IMR-90 (cell line): ENCODE results near the gene SOX12.
A peak's percentile ranks its signal among the peaks of the same experiment; 100 is the strongest.

Experiments used
- BHLHE40 ChIP-seq: fragments of 150-350 bp; IDR thresholded peaks from 2 replicates; pipeline ENCODE4 v1.6.1; 2016; ENCODE audit warnings: mild to moderate bottlenecking, low read depth, low read length
- CEBPB ChIP-seq: IDR thresholded peaks from 2 replicates; pipeline ENCODE4 v1.6.1; 2012; ENCODE audit warnings: low read depth, low read length, improper control_type of control experiment
- CHD1 ChIP-seq: IDR thresholded peaks from 2 replicates; pipeline ENCODE4 v1.6.1; 2012; ENCODE audit warnings: low read depth, low read length, improper control_type of control experiment
- CTCF ChIP-seq: conservative IDR thresholded peaks from 2 replicates; pipeline ENCODE4 v1.5.1; 2012; ENCODE audit warnings: mild to moderate bottlenecking, low read depth, low read length, improper control_type of control experiment
- FOS ChIP-seq: fragments of 150-350 bp; IDR thresholded peaks from 2 replicates; pipeline ENCODE4 v1.6.1; 2016; ENCODE audit warnings: low read depth, low read length
- MAFK ChIP-seq: IDR thresholded peaks from 2 replicates; pipeline ENCODE4 v1.6.1; 2012; ENCODE audit warnings: low read depth, low read length, improper control_type of control experiment
- MAZ ChIP-seq: IDR thresholded peaks from 2 replicates; pipeline ENCODE4 v1.6.1; 2012; ENCODE audit warnings: low read depth, mild to moderate bottlenecking, low read length, improper control_type of control experiment, moderate library complexity, borderline replicate concordance
- MXI1 ChIP-seq: IDR thresholded peaks from 2 replicates; pipeline ENCODE4 v1.6.1; 2012; ENCODE audit warnings: low read depth, mild to moderate bottlenecking, low read length, moderate library complexity, borderline replicate concordance
- POLR2A ChIP-seq: IDR thresholded peaks from 2 replicates; pipeline ENCODE4 v1.6.1; 2012; ENCODE audit warnings: mild to moderate bottlenecking, low read depth, low read length
- RCOR1 ChIP-seq: IDR thresholded peaks from 2 replicates; pipeline ENCODE4 v1.6.1; 2012; ENCODE audit warnings: mild to moderate bottlenecking, low read length, improper control_type of control experiment; ENCODE audit not compliant: insufficient replicate concordance
- RFX5 ChIP-seq: IDR thresholded peaks from 2 replicates; pipeline ENCODE4 v1.8.0; 2012; ENCODE audit warnings: low read depth, mild to moderate bottlenecking, low read length, moderate library complexity
- SMC3 ChIP-seq: fragments of 150-350 bp; IDR thresholded peaks from 2 replicates; pipeline ENCODE4 v1.6.1; 2016; ENCODE audit warnings: low read depth, mild to moderate bottlenecking, antibody characterized with exemption, low read length, moderate library complexity
- TF ChIP-seq, protein P1 (sequence below): fragments of 150-350 bp; IDR thresholded peaks from 2 replicates; pipeline ENCODE4 v1.6.1; 2017; ENCODE audit warnings: mild to moderate bottlenecking, antibody characterized with exemption, low read length, low read depth

GRCh38 chr20:330233-331149 is 5.1 kb downstream of the SOX12 start:
- peak; percentile 90 for TF ChIP-seq CTCF
- no peak for TF ChIP-seq FOS
- TF ChIP-seq POLR2A, result peak; percentile 27; the same call in 1 of the 2 replicates
- TF ChIP-seq RCOR1, result no peak
- no peak for TF ChIP-seq BHLHE40
- no peak for TF ChIP-seq CEBPB
- TF ChIP-seq, protein P1, sequence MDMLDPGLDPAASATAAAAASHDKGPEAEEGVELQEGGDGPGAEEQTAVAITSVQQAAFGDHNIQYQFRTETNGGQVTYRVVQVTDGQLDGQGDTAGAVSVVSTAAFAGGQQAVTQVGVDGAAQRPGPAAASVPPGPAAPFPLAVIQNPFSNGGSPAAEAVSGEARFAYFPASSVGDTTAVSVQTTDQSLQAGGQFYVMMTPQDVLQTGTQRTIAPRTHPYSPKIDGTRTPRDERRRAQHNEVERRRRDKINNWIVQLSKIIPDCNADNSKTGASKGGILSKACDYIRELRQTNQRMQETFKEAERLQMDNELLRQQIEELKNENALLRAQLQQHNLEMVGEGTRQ, result no peak
- TF ChIP-seq MAZ, result no peak
- TF ChIP-seq CHD1, result no peak
- peak; percentile 89 for TF ChIP-seq SMC3
- no peak for TF ChIP-seq RFX5
- no peak for TF ChIP-seq MXI1
- TF ChIP-seq MAFK, result no peak
